Naive B cell (primary cell): ENCODE measurements around the gene FXYD2. TPM values are rescaled to one million over a fixed set of nuclear protein-coding genes. Genes with fewer than 3 reads are reported as not detected.

ENCODE experiments used
- ATAC-seq, 2 donors: fragments of 150-1000 bp; cut with Tn5 transposase; 2 replicates each; pipeline ENCODE4 v1.10.0; 2021; ENCODE audit warnings: low read depth in 2 of 2, mild to moderate bottlenecking in 2 of 2, moderate library complexity in 2 of 2
- DNase-seq: peaks from one replicate; pipeline ENCODE4 v3.0.0; 2022
- H3K27ac Mint-ChIP-seq, 6 donors: one replicate each; pipeline ENCODE4 v1.8.0; 2020 to 2022; ENCODE audit warnings: mild to moderate bottlenecking in 6 of 6, mixed read lengths in 6 of 6, moderate library complexity in 5 of 6, inconsistent platforms in 2 of 6
- H3K27me3 Mint-ChIP-seq, 3 donors: one replicate each; pipeline ENCODE4 v1.8.0; 2021 to 2022; ENCODE audit warnings: mixed read lengths in 3 of 3, mild to moderate bottlenecking in 1 of 3
- H3K36me3 Mint-ChIP-seq, 2 donors: one replicate each; pipeline ENCODE4 v1.8.0; 2020 to 2022; ENCODE audit warnings: mixed read lengths in 2 of 2, inconsistent platforms in 1 of 2, mild to moderate bottlenecking in 1 of 2
- H3K4me1 Mint-ChIP-seq, 3 donors: one replicate each; pipeline ENCODE4 v1.8.0; 2020 to 2022; ENCODE audit warnings: mixed read lengths in 3 of 3, inconsistent platforms in 1 of 3, mild to moderate bottlenecking in 1 of 3, moderate library complexity in 1 of 3
- H3K4me3 Mint-ChIP-seq, 8 donors: one replicate each; pipeline ENCODE4 v1.8.0; 2020 to 2022; ENCODE audit warnings: mild to moderate bottlenecking in 8 of 8, mixed read lengths in 8 of 8, moderate library complexity in 8 of 8, inconsistent platforms in 2 of 8
- H3K9me3 Mint-ChIP-seq, 7 donors: one replicate each; pipeline ENCODE4 v1.8.0; 2020 to 2022; ENCODE audit warnings: mixed read lengths in 7 of 7, mild to moderate bottlenecking in 5 of 7, inconsistent platforms in 2 of 7, moderate library complexity in 1 of 7
- polyA plus RNA-seq, 6 donors: library from polyadenylated mRNA; unstranded; fragments of 300-500 nt; fragmentation: Illumina TruSeq; gene quantifications; one replicate each; pipeline ENCODE4 v1.2.3, GENCODE V29; 2021; ENCODE audit warnings: low read depth in 6 of 6

The FXYD2 gene
- polyA plus RNA-seq, 6 donors from 2014 or later, result 0.74 to 4.0 (median 0.75) TPM; not detected in 3

GRCh38 chr11:117863383-117863782 lies 38.8 kb upstream of the FXYD2 start:
- H3K27ac Mint-ChIP-seq, result no peak overlapping the region
- no peak overlapping the region for H3K4me3 Mint-ChIP-seq
- DNase-seq, result no peak
- H3K36me3 Mint-ChIP-seq, result no peaks in the 10 kb centered on the region
- H3K27me3 Mint-ChIP-seq, result peaks cover 20 to 34% (median 30%) of the 10 kb centered on the region in 3 donors
- ATAC-seq, result no peak
- H3K4me1 Mint-ChIP-seq, result no peaks in the 10 kb centered on the region
- H3K9me3 Mint-ChIP-seq, result no peaks in the 10 kb centered on the region

- H3K4me1 Mint-ChIP-seq, result no peaks in the 10 kb centered on the region
- H3K9me3 Mint-ChIP-seq, result no peaks in the 10 kb centered on the region
- no peak overlapping the region for H3K27ac Mint-ChIP-seq
- H3K36me3 Mint-ChIP-seq, result no peaks in the 10 kb centered on the region
- no peak overlapping the region for H3K4me3 Mint-ChIP-seq
- no peak for ATAC-seq
- DNase-seq, result no peak
- H3K27me3 Mint-ChIP-seq, result peaks cover 17 to 36% (median 33%) of the 10 kb centered on the region in 3 donors
These were observed 38.2 kb upstream of the FXYD2 start for GRCh38 chr11:117862753-117863152.

- no peak for DNase-seq
- no peaks in the 10 kb centered on the region for H3K9me3 Mint-ChIP-seq
- H3K4me3 Mint-ChIP-seq, result no peak overlapping the region
- H3K27ac Mint-ChIP-seq, result peak overlapping the region in 1 of 6 donors; percentile 79
- H3K36me3 Mint-ChIP-seq, result no peaks in the 10 kb centered on the region
- no peaks in the 10 kb centered on the region for H3K4me1 Mint-ChIP-seq
- ATAC-seq, result no peak
- H3K27me3 Mint-ChIP-seq, result peaks cover 11 to 38% (median 33%) of the 10 kb centered on the region in 3 donors
These were observed 37.6 kb upstream of the FXYD2 start for GRCh38 chr11:117862019-117862725.

DNA sequence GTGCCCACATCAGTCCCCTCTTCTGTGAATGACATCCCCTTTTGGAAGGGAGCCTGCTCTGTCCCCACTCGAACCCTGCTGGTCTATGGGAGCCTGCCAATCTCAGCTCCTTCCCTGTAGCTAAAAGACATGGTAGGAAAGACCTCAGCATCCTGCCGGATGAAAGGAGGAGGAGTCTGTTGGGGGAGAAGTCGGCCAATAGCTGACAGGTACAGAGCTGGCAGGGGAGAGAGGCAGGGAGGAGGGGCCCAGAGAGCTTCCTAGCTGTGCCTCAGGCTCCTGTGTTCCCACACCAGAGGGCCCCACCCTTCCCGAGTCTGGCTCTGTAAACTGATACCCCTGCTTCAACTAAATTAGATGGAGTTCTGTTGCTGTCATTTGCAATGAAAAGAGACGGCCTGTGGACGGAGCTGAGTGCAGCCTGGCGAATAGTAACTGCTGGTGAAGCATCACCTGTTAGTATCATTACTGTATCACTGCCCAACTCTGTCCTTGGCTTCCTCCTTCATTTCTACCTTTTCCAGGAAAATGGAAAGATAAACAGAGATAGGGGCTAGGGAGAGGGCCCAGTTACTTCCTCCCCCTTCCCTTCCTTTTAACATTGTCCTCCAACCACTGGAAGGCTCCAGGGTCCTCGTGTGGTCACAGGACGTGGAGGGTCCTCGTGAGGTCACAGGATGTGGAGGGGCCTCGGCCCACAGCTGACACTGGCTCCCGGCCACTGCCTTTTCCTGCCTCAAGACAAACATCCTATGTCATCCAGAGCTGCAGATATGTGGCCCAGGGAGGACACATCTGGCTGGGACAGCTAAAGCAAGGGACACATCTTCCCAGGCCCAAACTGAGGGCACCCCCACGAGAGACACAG lies 36.8 kb upstream of the FXYD2 start:
- Mint-ChIP-seq H3K27me3 (peaks cover 9 to 45% (median 40%) of the 10 kb centered on the region in 3 donors), H3K4me3 (no peak overlapping the region), H3K27ac (peak overlapping the region in 1 of 6 donors; percentile 79), H3K4me1 (no peaks in the 10 kb centered on the region), H3K36me3 (peaks cover 0 to 7% of the 10 kb centered on the region in 2 donors), H3K9me3 (no peaks in the 10 kb centered on the region)
- DNase-seq (no peak), ATAC-seq (no peak)

GRCh38 chr11:117860139-117860538 lies 35.6 kb upstream of the FXYD2 start:
- Mint-ChIP-seq H3K27ac (no peak overlapping the region), H3K9me3 (peaks cover 0 to 1% (median 0%) of the 10 kb centered on the region in 7 donors), H3K4me1 (no peaks in the 10 kb centered on the region), H3K4me3 (no peak overlapping the region), H3K27me3 (peaks cover 21 to 53% (median 49%) of the 10 kb centered on the region in 3 donors), H3K36me3 (peaks cover 0 to 8% of the 10 kb centered on the region in 2 donors)
- ATAC-seq (no peak), DNase-seq (no peak)

GRCh38 chr11:117859488-117860112 lies 35.1 kb upstream of the FXYD2 start:
- Mint-ChIP-seq H3K4me1 (no peaks in the 10 kb centered on the region), H3K27ac (no peak overlapping the region), H3K27me3 (peaks cover 26 to 58% (median 48%) of the 10 kb centered on the region in 3 donors), H3K36me3 (peaks cover 0 to 8% of the 10 kb centered on the region in 2 donors), H3K4me3 (no peak overlapping the region), H3K9me3 (peaks cover 0 to 1% (median 0%) of the 10 kb centered on the region in 7 donors)
- ATAC-seq (no peak), DNase-seq (no peak)

GRCh38 chr11:117859061-117859460 lies 34.5 kb upstream of the FXYD2 start:
- peaks cover 32 to 64% (median 53%) of the 10 kb centered on the region in 3 donors for H3K27me3 Mint-ChIP-seq
- peaks cover 0 to 1% (median 0%) of the 10 kb centered on the region in 7 donors for H3K9me3 Mint-ChIP-seq
- no peak overlapping the region for H3K4me3 Mint-ChIP-seq
- H3K36me3 Mint-ChIP-seq, result peaks cover 0 to 8% of the 10 kb centered on the region in 2 donors
- no peak for DNase-seq
- no peak for ATAC-seq
- H3K27ac Mint-ChIP-seq, result no peak overlapping the region
- H3K4me1 Mint-ChIP-seq, result no peaks in the 10 kb centered on the region

- Mint-ChIP-seq H3K4me1 (no peaks in the 10 kb centered on the region), H3K27me3 (peaks cover 38 to 71% (median 55%) of the 10 kb centered on the region in 3 donors), H3K36me3 (peaks cover 4 to 10% of the 10 kb centered on the region in 2 donors), H3K27ac (no peak overlapping the region), H3K4me3 (no peak overlapping the region), H3K9me3 (peaks cover 0 to 6% (median 3%) of the 10 kb centered on the region in 7 donors)
- ATAC-seq, result no peak
- no peak for DNase-seq
These were observed 33.3 kb upstream of the FXYD2 start for GRCh38 chr11:117857734-117858414.

GRCh38 chr11:117855912-117856651 lies 31.5 kb upstream of the FXYD2 start:
- H3K27me3 Mint-ChIP-seq, result peaks cover 52 to 75% (median 65%) of the 10 kb centered on the region in 3 donors
- peaks cover 0 to 12% (median 9%) of the 10 kb centered on the region in 7 donors for H3K9me3 Mint-ChIP-seq
- peaks cover 4 to 18% of the 10 kb centered on the region in 2 donors for H3K36me3 Mint-ChIP-seq
- ATAC-seq (no peak), DNase-seq (no peak)
- no peak overlapping the region for H3K4me3 Mint-ChIP-seq
- H3K4me1 Mint-ChIP-seq, result no peaks in the 10 kb centered on the region
- no peak overlapping the region for H3K27ac Mint-ChIP-seq

DNA sequence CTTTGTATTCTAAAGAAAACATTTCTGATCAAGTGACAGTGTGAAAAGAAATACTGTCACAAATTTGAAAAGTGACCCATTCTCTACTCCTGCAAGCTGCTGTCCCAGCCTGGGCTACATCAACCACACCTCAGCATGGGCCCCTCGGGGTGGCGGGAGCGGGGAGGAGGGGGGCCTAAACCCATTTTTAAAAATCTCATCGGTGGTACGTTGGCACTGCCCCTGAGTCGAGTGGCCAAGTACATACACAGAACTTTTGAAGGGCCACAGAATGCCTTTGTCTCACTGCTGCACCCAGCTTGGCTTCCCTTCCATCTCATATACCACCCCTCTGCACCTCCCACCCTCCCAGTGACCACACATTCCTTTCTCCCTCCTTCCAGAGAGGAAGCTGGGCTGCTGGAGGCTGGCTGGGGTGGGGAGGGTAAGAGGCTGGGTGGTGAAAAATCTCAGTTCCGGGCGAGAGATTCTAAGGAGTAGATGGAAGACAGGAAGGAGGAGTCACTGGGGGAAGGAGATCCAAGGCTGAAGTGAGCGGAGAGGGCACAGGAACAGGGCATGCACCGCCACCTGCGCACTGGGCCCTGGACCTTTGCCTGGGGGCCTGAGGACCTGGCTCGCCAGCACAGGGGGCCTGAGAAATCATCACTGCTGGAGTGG lies 30.8 kb upstream of the FXYD2 start:
- H3K4me3 Mint-ChIP-seq, result no peak overlapping the region
- no peaks in the 10 kb centered on the region for H3K4me1 Mint-ChIP-seq
- peaks cover 4 to 18% of the 10 kb centered on the region in 2 donors for H3K36me3 Mint-ChIP-seq
- peaks cover 50 to 70% (median 67%) of the 10 kb centered on the region in 3 donors for H3K27me3 Mint-ChIP-seq
- DNase-seq, result no peak
- peaks cover 0 to 12% (median 9%) of the 10 kb centered on the region in 7 donors for H3K9me3 Mint-ChIP-seq
- peak overlapping the region in 1 of 6 donors; percentile 3 for H3K27ac Mint-ChIP-seq
- ATAC-seq, result no peak

GRCh38 chr11:117852309-117852708 lies 27.8 kb upstream of the FXYD2 start:
- peaks cover 4 to 18% of the 10 kb centered on the region in 2 donors for H3K36me3 Mint-ChIP-seq
- peaks cover 0 to 14% (median 9%) of the 10 kb centered on the region in 7 donors for H3K9me3 Mint-ChIP-seq
- H3K4me1 Mint-ChIP-seq, result no peaks in the 10 kb centered on the region
- no peak overlapping the region for H3K27ac Mint-ChIP-seq
- H3K27me3 Mint-ChIP-seq, result peaks cover 56 to 65% (median 62%) of the 10 kb centered on the region in 3 donors
- ATAC-seq, result no peak
- H3K4me3 Mint-ChIP-seq, result no peak overlapping the region
- no peak for DNase-seq

- H3K36me3 Mint-ChIP-seq, result peaks cover 4 to 15% of the 10 kb centered on the region in 2 donors
- no peak overlapping the region for H3K4me3 Mint-ChIP-seq
- H3K27me3 Mint-ChIP-seq, result peaks cover 56 to 61% (median 58%) of the 10 kb centered on the region in 3 donors
- ATAC-seq (no peak), DNase-seq (no peak)
- H3K9me3 Mint-ChIP-seq, result peaks cover 0 to 14% (median 9%) of the 10 kb centered on the region in 7 donors
- no peaks in the 10 kb centered on the region for H3K4me1 Mint-ChIP-seq
- H3K27ac Mint-ChIP-seq, result no peak overlapping the region
These were observed 27.3 kb upstream of the FXYD2 start for GRCh38 chr11:117851852-117852251.
